NCI-H1048 (cell line): ENCODE data around the gene MKLN1.
A peak's percentile ranks its signal among the peaks of the same experiment; 100 is the strongest.
"Not testable (repeated sequence)": the region's sequence is repeated elsewhere in the genome, so short reads cannot be mapped to it uniquely, and the experiment has no call there.

Experiments
- DNase-seq: peaks from one replicate; lab custom pipeline; 2025; lab: John Stamatoyannopoulos, UW

Gene MKLN1

DNA sequence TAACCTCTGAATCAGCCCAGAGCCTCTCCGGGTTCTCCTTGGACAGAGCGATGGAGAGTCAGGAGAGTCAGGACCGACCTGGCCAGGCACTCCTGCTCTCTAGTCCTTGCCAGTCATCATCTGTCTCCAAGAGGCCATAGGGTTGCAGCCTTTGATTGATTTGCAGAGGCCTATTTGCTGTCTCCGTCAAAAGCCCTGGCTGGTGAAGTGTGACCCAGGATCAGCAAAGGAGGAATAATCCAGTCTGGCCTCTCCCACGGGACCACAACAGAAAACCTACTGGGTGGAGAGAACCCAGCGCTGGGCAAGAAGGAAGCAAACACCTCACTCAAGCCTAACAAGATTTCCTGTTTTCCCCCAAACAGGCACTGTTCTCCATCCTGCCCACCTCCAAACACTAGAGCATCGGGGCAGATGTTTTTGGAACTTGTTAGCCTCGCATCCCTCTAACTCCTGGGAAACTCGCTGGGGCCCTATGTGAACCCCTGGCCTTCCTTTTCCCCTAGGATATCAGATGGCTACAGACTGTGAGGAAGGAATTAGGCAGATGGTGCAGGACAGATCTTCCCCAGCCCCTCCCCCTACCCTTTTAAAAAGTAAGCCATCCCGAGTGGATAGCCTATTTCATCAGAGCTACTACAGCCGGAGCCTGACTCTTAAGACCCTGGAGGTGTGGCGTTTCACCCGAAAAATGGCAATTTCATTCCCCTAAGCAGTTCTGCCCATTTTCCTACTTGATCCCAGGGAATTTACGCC is 174.4 kb downstream of the MKLN1 start:
- DNase-seq: no peak

DNA sequence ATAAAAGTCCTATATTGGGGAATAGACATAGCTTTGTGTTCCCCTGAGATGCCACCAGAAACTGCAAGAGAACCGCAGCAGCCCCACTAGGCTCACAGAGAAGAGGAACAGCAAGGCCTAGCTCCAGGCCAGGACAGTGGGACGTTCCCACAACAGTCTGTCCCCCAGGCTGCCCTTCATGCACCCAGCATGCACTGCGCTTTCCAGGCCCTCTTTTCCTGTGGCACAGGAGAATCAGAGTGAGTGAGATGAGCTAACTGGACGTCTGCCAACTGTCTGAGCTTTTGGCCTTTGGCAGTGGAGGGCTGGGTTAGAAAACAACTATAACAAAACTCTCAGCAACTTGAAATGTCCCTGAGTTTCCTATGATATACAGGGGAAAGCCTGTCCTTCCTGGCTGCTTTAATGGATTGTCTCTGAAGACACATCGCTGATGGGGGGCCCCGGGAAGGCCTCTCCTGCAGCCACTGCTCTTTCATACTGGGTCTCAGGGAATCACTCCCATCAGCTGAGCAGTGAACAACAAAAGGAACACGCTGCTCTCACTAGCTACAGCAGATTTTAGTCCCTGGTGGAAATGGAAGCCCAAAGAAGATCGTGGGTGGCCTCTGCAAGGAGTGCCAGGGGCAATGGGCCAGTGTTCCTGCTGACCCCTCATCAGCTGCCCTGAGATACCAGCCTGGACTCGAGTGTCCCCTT is 175.3 kb downstream of the MKLN1 start:
- DNase-seq: no peak

DNA sequence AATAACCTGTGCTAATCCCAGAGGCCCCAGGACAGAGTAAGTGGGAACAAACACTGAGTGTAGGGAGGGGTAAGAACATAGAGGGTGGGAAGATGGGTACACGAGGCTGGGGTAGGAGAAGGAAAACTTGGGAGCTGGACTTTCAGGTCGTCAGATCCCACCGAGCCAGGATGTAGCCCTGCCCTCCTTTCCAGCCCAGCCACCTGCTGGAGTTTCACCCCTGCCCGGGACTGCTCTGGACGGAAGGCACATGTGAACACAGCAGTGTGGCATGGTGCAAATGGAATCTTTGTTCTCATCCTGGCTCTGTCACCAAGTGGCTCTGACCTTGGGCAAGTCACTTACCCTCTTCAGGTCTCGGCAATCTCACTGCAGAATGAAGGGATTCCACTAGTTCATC is 176.0 kb downstream of the MKLN1 start:
- DNase-seq: no peak

DNA sequence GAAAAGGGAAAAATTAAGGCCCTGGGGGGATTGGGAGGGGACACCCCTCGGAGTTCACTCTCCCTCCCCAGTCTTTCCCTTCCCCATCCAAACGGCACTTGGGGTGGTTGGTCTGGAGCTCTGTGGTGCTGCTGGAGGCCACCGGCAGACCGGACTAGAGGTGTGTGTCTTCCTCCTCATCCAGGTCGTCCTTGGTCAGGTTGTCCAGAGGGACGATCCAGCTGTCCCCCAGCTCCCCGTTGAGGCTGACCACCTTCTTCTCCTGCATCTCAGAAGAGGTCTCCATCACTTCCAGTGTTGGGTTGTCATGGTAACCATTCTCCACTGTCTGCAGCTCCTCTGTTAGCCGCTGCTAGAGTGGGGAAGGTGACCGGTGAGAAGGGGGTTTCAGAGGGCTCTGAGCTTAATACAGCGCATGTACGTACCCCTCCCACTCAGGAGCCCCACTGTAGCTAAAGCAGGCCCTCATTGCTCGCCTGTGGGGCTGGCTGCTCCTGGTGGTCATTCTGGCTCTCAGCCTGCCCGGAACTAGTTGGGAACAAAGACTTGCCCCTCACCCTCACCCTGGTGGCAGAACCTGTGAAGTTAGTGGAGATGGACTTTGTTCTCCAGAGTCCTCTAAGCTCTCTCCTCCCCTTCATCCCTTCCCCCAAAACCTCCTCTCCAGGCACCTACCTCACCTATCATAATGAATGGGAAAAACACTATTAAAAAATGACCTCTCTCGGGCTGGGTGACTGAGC is 176.7 kb downstream of the MKLN1 start:
- no peak for DNase-seq

DNA sequence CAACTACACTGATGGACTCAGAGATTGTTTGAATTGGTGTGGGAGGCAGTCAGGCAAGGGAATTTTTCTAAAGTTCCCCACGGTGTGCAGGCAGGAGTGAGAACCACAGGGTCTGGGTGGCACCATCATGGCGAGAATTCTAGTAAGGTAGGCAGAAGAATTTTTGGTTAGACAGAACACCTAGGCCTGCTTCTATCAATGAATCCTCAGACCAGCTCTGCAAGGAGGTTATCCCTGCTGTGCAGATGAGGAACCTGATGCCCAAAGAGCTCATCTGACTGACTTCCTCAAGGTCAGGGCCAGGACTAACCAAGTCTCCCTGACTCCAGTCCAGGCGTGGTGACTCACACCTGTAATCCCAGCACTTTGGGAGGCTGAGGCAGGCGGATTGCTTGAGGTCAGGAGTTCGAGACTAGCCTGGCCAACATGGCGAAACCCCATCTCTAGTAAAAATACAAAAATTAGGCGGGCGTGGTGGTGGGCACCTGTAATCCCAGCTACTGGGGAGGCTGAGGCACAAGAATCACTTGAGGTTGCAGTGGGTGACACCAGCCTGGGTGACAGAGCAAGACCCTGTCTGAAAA is 177.5 kb downstream of the MKLN1 start:
- not testable (repeated sequence) for DNase-seq

DNA sequence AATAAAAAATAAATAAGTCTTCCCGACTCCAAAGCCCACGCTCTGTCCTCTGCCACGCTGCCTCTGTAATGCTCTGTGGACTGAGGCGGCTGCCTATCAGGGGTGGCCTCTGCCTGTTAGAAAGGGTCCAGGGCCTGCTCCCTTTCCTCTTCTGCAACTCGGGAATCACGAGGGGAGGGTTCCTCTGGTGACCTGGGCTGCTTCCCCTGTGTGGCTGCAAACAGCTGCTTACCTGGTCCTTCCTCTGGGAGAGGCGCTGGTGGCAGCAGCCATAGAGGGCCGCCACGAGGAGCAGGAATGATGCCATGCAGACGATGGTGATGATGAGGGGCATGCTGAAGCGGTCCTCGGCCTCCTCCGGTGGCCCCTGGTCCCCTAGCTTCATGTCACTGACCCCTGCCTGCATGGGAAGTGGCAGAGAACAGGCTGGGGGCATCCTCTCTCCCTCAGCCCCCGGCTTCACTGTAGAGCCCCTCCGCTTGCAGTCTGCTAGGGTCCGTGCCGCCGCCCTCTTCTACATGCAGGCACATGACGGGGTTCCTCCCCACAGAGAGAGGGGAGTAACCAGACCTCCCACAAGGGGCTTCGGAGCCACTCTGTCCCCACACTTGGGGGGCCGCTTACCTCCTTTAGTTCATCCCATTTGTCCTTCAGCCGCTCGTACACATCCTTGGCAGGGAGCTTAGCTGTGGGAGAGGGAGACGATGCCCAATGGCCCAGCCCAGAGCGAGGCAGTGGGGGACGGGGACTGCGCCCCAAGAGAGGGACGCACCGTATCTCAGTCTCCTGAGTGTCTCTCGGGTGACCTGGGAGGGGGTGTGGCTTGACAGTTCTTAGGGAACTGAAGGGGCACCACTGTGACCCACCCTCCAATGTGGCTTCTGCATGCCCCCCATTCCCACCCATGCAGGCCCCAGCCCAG is 178.2 kb downstream of the MKLN1 start:
- DNase-seq: no peak

DNA sequence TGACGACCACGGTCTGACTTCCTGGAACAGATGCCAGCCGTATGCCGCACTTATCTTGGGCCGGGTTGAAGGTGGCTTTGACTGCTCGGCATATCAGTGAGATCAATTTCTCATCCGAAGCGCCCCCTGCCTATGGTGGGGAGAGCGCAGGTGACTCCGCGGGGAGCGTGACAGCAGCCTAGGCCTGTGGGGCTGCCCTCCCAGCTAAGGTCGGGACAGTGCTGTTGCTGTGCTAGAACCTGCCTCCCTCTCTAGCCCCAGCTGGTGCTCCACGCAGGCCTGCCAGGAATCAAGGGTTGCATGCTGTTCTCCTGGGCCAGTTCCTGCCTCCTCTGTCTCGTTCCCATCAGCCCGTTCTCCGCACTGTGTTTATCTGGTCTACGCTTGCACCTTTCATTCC is 178.9 kb downstream of the MKLN1 start:
- DNase-seq: no peak

DNA sequence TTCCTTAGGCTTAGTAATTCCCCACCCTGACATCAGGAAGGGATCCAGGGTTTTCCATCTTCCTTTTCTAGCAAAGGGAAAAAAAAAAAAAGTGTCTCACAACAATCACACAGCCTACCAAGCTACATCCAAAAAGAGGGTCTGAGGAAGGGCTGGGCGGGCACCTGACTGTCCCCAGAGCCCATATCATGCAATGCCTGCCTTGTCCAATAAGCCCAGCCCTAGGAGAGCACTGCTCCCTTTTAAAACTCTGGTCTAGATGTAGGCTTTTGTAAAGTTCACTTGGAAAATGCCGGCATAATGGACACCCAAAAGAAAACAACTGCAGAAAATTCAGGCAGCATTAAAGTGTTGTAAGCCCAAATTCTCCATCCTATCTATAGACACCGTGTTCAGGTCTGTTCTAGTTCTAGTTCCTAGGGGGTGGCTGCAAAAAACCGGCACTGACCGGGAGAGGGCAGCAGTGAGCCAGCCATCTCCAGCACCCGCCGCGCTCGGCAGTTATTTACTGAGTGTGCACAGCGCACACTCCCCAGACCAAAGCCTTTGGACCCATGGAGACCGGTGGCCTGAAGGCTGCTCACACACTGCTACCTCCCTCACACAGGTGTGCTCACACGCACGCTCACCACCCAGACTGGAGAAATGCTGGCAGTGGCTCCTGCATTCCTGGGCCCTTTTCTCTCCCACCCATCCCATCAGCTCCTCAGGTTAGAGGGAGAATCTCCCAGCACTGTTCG is 180.1 kb downstream of the MKLN1 start:
- peak; percentile 20 for DNase-seq

DNA sequence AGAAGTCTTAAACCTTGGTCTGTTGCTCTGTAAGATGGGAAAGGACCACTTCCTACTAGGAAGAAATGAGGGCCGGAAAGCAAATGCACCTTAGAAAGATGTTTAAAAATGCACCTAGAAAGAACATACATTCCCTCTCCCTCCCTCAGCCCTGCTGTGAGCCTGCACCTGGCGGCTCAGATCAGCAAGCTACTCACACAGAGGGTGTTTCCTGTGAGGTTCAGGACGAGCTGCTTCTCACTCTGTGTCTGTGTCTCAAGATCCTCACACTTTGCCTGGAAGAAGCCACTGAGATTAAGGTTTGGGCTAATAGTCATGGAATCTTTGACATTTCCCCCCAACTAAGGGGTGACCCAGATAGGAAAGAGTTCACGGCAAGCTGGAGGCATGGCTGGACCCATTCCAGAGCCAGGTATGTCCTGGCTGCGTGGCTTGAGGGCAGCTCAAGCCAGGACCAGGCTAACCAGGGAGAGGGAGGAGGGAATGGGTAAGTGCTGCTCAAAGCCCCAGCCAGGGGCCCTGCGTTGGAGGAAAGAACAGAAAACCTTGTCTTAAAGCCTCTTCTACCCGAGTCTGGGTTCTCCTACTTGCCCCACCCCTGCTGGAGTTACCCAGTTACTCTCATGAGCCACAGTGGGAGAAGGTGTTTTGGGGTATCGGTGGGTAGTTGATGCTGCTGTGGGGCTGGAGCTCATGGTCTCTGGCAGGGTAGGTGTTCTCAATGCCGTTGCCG is 181.2 kb downstream of the MKLN1 start:
- no peak for DNase-seq

DNA sequence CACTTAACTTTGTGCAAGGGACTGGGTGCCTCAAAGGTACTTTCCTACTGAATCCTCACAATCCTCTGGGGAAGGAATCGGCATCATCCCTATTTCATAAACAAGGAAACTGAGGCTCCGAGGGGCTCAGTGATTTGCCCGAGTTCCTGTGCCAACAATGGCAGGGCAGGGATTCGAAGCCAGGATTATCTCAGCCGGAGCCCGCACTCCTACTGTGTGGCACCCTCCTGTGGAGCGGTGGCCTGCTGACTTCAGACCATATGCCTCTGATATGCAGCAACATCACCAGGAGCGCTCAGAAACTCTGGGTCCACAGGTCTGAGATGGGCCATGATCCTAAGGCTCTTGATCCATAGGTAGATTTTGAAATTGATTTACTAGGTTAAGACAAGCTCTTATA is 182.1 kb downstream of the MKLN1 start:
- no peak for DNase-seq

DNA sequence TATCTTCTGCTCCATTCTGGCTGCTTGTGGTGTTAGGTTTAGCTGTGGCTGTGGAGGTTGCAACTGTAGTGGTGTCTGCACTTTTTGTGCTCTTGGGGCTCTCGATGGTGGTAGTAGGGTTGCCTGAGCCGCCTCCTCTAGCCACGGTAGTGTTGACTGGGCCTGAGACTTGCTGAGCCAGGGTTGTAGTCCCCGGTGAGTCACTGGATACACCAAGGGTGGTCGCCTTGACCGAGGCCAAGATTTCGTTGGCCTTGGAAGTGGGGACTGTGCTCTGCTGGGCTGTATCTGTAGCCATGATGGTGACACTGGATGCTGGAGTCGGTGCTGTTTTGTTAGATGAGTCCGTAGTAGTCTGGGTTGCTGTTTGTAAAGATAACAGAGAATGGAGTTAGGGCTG is 183.4 kb downstream of the MKLN1 start:
- DNase-seq: no peak

DNA sequence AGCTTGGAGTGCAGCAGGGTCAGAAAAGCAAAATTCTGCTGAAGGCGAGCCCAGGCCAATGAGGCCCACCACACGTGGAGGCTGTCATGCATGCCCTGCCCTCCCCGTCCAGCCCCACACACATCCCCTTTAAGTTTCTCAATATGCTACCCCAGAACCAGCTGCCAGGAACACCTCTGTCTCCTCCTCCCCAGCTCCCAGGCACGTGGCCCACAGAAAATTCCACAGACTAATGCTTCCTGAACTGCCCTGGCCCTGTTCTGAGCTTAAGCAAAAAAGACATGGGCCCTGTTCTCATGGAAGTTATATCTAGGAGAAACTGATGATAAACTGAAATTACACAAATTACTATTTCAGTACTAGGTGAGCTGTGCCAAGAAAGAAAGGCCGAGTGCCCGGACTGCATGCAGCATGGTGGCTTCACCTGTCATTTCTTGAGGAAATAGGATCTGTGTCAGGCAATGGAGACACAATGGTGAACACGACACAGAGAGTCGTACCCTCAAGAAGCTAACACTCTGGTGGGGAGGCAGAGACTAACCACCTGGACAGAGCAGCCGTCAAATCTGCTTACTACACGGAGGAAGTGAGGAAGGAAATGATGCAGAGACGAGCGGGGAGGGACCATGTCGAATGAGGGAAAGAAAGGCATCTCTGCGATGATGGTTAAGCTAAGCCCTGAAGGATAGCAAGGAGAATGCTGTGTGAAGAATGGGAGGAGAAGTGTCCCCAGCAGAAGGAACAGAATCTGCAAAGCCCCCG is 184.3 kb downstream of the MKLN1 start:
- no peak for DNase-seq

DNA sequence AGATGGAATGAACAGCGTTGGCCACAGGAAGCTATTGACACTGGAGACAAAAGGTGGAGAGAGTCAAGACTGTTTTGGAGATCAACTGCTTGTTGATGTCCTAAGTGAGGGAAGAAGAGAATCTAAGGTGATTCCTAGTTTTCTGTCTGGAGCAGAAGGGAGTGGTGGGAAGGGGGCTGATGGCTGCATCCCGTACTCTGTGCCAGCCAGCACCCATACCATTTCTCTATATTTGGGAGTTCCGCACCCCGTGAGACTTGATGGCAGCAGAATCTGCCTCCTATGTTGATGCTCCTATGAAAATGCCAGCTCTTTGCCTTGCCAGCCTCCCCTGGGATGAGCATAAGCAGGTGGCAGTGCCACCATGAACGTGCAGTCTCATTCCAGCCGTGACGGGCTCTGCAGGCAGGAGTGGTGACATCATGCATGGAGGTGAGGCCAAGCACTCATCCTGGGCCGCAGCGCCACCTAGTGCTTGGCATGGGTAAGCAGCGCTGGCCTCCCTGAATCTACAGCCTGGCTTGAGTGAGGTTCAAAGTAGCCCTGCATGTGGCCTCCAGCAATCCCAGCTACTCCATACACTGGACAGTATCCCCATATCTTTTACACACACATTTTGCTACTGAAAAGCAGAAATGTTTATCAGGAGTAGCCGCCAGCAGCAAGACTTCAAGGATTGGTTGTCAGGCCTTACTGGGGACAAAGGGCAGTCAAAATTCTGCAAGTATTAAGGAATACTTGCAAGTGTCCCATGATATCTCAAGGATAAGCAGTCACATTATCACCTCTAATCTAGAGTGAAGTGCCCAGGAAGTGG is 185.8 kb downstream of the MKLN1 start:
- DNase-seq: peak; percentile 72

DNA sequence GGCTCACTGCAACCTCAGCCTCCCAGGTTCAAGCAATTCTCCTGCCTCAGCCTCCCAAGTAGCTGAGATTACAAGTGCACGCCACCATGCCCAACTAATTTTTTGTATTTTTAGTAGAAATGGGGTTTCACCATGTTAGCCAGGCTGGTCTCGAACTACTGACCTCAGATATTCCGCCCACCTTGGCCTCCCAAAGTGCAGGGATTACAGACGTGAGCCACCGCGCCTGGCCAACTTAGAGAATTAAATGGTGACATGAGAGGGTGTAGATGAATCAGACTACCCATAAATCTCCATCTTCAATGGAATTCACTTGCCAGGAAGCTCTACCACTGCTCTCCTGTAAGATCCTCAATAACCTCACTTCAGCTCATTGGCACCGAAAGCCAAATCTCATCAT is 187.8 kb downstream of the MKLN1 start:
- not testable (repeated sequence) for DNase-seq

DNA sequence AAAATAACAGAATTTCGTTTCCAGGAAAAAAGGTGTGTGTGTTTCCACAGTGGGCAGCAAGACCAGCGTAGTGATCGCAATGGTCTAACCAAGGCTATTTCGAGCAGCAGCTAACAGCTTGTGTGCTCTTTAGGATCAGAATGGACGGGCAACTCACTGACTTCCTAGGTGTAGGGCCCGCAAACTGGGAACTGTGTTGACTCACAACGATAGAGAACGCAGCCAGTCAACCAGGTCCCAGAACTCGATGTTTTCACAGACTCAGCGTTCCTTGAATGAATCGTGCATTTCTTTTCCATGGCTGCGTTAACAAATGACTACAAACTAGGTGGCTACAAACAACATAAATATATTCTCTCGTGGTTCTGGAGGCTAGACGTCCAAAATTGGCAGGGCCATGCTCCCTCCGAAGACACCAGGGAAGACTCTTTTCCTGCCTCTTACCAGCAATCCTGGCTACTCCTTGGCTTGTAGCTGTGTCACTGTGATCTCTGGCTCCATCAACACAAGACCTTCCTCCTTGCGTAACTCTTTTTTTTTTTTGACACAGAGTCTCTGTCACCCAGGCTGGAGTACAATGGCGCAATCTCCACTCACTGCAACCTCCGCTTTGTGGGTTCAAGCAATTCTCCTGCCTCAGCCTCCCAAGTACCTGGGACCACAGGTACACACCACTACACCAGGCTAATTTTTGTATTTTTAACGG is 189.7 kb downstream of the MKLN1 start:
- DNase-seq: no peak

DNA sequence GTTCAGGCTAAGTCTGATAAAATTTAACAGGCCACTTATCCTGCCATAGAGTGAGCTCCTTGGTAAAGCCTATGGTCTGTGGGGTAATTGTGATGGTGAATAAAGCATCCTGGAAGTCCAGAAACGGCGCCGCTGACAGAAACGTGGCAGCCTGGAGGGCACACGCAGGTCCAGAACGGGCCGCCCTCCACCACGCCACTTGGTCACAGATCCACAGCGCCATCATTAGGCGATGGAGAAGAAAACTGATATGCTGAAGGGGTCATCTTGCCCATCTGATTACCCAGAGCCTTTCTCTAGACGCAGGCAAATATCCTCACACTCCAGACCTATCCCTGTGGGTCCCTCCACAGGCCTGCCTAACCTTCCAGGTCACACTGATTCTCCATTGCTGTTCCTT is 190.9 kb downstream of the MKLN1 start:
- no peak for DNase-seq

DNA sequence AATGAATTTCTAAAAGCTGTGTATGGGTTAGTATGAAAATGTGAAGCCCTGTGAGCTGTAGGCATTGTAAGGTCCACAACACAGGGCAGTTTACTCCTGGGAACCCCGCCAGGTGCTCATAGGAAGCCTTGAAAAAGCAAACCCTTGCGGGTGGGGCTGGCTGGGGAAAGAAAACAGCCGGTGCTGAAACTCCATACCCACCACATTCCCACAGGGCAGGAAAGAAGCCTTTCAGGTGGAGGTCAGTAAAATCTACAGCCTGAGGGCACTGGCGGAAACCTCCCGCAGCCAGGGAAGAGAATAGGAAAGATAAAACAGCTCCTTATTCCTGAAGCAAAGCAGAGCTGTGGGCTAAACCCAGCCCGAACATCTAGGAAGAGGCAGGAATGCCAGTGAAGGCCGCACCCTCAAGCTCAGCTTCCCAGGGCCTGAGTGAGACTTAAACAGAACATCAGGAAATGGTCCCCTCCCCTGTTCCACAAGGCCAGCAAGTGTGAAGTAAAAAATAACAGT is 194.0 kb downstream of the MKLN1 start:
- DNase-seq: no peak
